ENCODE data around the gene SEMG1.

DNA sequence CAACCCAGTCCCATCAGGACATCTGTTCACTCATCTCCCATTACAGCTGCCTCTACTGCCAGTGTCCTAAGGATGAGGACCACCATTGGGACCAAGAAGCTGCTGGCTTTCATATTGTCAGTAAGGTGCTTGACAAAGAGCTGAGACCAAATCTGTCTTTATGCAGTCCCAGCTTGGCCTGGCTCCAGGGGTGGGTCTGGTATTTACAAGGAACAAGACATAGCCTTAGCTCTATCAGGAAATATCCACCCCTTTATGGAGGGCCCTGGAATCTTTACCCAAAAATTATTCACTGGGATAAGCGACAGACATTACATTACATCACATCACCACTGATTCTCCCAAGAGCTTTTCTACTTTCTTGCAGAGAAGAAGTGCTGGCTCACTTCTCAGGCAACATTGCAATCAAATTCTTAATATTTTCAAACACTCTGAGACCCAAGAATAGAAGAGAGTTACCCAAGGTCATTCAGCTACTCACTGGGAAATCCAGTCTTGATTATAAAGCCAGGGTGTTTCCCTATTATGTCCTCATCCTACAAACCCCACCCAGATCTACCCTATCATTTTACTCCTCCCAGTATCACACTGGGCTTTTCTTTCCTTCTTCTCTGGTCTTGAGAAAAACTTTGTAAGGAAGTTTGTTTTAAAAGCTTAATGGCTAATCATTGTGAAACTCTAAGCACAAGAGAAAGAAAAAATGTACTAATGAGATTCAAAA lies 43.6 kb upstream of the SEMG1 start:
- TF ChIP-seq SP1 (IDR thresholded peaks at IDR 0.05) (no peak), CTBP1 (IDR thresholded peaks at IDR 0.05; ENCODE audit: borderline replicate concordance) (no peak), TARDBP (IDR thresholded peaks at IDR 0.05) (no peak), FOXM1 (IDR thresholded peaks at IDR 0.05; ENCODE audit: borderline replicate concordance) (no peak), FOXK2 (IDR thresholded peaks at IDR 0.05) (no peak), SUZ12 (IDR thresholded peaks at IDR 0.05) (no peak), L3MBTL2 (conservative IDR thresholded peaks at IDR 0.05) (no peak), FOXA1 (IDR thresholded peaks at IDR 0.05) (no peak)

Measured in HEK293T (cell line).